Activated CD8-positive, alpha-beta memory T cell treated with anti-CD3 and anti-CD28 coated beads for 36 hours (primary cell): ENCODE data around the gene SMAD5. TPM values are rescaled to one million over a fixed set of nuclear protein-coding genes. Genes with fewer than 3 reads are reported as not detected.

Experiments used
- CTCF ChIA-PET: fragments of 350-600 bp; sonication (Branson Sonifier 250); formaldehyde crosslinking; loops from one replicate; lab custom pipeline; 2021; ENCODE audit warnings: antibody characterized with exemption; lab: Charles Lee
- POLR2A ChIA-PET: fragments of 350-600 bp; sonication (Branson Sonifier 250); formaldehyde crosslinking; loops from one replicate; lab custom pipeline; 2021; ENCODE audit warnings: antibody characterized with exemption; lab: Charles Lee
- total RNA-seq, 2 experiments: library from RNA; stranded (reverse); gene quantifications; one replicate each; pipeline ENCODE4 v1.2.3, GENCODE V29; 2021

SMAD5 gene
- total RNA-seq, 2 experiments from 2014 or later: 19.0 to 19.2 TPM

DNA sequence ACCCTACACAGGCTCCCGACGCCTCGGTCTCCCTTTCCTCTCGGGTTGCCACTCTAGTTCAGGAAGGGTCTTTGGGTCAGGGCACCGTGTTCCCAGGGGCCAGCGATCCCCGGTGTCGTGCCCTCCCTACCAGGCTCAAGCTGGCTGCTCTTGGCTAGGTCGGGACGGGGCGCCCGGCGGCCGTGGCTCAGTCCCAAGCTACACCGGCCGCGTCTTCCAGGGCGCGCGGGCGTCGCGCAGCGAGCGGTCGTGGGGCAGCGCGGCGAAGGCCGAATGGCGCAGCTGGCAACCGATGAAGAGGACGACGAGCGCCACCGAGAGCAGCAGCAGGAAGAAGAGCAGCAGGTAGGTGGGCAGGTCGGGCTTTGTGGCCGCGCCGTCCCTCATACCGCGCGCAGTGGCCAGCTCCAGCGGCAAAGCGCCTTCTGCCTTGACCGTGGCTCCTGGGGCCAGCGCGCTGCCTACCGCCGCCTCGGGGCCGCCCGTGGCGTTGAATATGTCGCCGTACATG, 59.4 kb downstream of the SMAD5 start:
- POLR2A ChIA-PET: no interaction called here
- CTCF ChIA-PET: no interaction called here

DNA sequence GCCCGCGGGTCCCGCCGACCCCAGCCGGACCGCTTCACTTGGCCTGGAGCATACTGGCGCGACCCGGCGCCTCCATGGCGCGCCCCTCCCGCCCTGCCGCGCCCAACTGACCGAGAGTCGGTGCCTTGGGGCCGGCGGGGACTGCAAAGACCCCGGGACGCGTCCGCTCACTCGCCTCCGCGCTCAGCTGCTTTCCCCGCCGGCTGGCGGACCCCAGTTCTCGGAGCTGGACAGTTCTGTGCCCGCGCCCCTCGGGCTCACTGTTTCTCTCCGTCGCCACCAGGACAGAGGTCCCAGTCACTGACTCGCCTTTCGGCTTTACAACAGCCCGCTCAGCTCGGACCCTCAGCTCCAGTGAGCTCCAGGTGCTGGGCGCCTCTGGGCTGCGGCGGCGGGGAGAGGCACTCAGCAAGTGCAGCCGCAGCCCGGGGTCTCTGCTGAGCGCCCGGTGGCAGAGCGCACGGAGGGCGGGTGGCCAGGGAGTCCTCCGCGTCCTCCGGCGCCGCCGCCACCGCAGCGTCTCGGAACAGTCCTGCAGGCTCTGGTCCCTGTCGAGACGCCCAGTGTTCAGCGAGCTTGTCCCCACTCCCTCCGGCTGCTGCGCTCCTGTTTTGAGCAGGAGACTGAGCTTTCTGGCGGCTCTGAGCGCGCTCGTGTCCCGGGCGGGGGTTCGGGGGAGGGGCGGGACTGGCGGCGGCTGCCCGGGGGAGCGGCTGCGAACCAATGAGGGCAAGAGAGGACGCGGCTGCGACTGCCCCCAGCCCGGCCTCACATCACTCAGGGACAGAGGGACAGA, 60.1 kb downstream of the SMAD5 start, which contains the start of gene SMIM32:
SMIM32 (minus strand) TSS at position 637 of the 796 bp plus-strand sequence. CDS start 638 bp downstream, outside the sequence.
- ChIA-PET CTCF (no interaction called here), POLR2A (no interaction called here)

DNA sequence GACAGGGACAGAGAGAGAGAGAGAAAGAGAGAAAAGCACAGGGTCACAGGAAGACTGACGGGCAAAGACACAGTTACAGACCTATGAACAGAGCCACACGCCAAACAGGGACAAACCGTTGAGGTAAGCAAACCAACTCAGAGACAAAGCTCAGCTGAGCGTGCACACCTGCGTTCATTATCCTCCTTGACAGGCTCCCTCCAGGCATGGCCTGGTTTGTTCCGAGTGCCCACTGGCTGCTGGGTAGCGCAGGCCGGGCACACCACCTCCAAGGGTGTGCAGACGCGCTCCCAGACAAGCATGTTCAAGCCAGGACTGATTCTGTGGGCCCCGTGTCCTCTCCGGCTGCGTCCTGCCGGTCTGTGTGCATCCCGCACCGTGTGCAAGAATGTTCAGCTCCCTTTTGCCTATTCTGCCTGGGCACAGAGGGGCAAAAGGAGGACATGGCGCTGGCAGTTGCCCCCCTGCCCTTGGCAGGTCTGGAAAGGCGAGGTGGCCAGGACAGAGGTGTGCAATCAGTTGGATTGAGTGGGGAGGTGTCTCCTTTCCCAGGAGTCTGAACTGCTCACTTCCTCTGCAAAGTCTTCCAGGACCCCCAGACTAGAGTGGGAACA, 60.8 kb downstream of the SMAD5 start:
- ChIA-PET POLR2A (no interaction called here), CTCF (no interaction called here)

DNA sequence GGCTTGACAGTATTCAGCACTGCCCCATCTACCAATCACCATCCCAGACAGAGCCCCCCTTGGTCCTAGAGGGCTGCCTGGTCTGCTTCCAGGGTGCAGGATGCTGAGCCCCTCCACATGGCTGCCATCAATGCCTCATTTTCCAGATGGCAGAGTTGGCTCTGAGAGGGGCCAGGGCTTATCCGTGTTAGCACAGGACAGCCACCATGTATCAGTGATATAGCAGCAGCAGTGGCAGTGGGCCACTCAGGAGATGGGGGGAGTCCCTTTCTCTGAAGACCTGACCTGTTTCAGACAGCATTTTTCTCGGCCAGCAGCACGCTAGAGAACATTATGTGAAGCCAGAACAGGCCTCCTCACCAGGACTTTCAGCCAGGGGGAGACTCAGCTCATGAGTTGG, 61.9 kb downstream of the SMAD5 start:
- ChIA-PET POLR2A (no interaction called here), CTCF (interaction anchor here (0.6 kb wide), 1 partner anchor 10 kb away, joined by 3 read pairs; no protein-coding TSS in a partner anchor)

DNA sequence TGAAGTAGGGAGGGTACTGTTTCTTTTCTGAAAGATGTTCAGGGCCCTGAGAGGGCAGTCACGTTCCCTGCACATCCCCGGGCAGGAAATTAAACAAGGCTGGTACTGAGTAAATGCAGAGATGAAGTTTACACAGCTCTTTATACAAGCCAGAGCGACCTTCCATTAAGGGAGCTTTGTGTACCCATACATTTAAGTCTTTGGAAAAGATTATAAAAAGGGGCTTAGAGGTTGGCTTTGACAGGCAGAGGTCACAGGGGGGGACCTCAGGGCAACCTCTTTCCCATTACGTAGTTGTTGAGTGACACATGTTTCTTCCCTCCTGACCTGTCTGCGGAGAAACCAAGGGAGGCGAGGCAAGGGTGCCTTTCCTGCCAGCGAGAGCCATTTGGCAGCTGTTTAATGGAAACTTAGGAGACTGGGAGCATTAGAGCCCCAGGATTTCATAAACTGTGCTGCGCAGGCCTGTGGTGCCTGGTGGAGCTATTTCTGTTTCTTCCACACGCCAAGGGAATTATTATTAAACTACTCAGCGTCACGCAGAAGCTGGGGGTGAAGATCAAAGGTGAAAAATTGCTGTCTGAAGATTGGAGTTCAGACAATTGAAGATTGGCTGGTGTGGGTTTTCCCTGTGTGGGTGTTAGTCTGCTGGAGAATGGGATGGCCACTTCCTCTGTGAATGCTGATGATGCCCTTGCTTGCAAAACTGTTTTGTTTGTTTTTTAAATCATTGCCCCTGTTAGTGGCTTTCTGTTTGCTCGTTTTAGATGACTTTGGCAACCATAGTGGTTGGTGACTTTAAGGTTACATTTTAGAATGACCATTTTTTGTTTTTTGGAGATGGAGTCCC, 63.6 kb downstream of the SMAD5 start:
- ChIA-PET CTCF (no interaction called here), POLR2A (no interaction called here)

DNA sequence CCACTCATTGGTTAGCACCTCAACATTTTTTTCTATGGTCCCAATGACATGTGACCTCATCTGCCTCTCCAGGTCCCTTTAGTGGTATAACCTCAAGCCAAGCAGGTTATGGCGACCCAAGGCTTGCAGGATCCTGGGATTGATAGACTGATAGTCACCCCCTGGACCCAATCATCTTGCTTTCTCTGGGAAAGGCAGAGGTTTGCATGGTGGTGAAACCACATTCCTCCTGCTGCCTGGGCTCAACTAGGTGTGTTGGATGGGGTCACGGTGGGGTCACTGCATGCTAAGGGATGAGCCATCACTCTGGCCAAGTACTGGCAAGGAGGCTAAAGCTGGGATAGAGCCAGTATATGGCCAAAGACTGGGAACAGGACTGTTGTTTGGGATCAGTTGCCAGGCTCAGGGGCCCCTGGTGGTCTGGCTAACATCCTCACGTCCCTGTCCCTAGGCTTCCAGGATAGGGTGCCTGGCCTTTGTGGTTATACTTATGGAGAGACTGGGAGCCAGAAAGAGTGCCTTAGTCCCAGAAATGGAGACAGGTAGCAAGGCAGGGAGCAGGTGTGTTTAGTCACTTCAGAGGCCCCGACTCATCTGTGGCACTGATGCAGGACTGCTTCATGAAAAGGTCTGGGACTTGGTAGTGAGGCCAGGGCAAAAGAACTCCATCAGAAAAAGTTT, 65.0 kb downstream of the SMAD5 start:
- ChIA-PET POLR2A (no interaction called here), CTCF (no interaction called here)

DNA sequence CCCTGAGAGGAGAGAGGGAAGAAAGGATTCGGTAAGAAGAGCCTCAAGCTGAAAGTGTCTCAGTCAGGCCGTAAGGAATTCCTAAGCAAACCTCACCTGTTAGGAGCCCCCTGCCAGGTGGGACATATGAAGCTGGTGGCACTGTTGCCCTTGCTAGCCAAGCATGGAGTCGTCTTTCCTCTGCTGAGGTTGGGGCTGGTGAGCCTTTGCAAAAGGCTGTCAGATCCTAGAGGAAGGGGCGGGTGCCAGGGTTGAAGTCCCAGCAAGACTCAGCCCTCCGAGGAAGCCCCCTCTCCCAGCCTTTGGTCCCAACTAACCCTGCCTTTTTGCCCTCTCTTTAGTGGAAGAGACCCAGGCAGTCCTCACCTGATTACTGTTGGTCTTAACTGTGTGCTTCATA, 65.8 kb downstream of the SMAD5 start:
- ChIA-PET POLR2A (no interaction called here), CTCF (no interaction called here)

DNA sequence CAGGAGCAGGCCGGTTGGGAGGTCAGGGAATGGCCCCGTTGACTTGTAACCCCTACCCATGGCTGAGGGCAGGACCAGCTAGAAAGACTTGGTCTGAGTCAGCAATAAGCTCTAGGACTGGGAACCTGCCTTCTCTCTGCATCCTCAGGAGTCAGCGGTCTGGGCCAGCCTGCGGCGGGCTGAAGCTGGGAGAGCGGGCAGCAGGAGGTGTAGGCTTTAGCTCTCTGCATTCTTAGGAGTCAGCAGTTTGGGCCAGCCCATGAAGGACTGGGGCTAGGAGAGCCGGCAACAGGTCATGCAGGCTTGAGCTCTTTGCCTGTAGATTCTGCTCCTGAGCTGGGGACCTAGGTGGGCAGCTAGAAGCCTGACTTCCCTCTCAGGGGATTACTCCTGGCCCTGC, 66.8 kb downstream of the SMAD5 start:
- CTCF ChIA-PET: no interaction called here

DNA sequence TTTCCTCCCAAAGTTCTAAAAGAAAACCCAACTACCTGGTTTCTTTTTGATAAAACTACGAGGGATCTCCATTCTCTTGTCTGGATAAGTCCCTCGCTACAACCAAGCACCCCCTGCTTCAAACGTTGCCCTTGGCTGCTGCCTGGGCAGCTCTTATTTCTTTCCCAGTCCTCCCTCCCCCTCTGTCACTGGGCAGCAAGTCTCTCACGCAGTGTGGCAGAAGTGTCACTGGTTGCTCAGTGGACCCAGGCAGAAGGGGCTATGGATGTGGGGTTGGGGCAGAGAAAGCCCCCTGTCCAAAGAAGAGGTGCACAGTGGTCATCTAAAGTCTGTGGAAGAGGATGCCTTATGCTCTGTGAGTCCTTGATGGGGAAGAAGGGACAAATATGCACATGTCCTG, 67.5 kb downstream of the SMAD5 start:
- ChIA-PET CTCF (no interaction called here), POLR2A (no interaction called here)

More for the DNA sequence above, 66.8 kb downstream of the SMAD5 start:
- POLR2A ChIA-PET: no interaction called here

DNA sequence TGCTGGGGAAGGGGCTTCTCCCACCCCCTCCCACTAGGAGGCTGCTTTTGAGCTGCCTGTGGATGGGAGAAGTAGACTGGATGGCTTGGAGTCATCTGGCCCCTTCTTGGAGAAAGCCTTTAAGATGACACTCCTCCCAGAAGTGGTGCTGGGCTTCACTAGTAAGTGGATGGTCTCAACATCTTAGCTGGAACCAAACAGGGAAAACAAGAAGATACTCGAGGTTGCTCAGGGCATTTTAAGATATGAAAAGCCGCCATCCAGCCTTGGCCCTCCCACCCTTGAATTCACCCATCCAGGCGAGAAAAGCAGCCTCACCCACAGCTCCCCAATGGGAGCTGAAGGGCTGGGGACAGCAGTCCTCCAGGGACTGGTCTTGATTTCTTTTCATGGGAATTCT, 68.1 kb downstream of the SMAD5 start:
- ChIA-PET POLR2A (no interaction called here), CTCF (no interaction called here)

DNA sequence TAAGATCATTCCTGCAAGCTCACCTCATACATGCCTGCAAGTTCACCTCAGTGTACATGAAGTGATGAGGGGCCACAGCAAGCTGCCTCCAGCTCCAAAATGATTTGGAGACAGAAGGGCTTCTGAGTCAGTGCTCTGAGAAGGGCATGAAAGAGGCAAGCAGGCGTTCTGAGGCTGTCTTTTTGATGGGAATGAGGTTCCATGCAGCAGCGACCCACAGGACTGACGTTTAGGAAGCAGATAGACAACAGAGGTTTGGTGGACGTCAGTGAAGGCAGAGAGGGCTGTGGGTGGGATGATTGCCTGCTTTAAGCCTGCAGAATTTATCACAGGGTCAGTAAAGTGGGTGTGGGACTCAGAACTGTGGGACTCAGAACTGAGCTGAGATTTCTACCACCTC, 69.2 kb downstream of the SMAD5 start:
- POLR2A ChIA-PET: no interaction called here
- CTCF ChIA-PET: no interaction called here

DNA sequence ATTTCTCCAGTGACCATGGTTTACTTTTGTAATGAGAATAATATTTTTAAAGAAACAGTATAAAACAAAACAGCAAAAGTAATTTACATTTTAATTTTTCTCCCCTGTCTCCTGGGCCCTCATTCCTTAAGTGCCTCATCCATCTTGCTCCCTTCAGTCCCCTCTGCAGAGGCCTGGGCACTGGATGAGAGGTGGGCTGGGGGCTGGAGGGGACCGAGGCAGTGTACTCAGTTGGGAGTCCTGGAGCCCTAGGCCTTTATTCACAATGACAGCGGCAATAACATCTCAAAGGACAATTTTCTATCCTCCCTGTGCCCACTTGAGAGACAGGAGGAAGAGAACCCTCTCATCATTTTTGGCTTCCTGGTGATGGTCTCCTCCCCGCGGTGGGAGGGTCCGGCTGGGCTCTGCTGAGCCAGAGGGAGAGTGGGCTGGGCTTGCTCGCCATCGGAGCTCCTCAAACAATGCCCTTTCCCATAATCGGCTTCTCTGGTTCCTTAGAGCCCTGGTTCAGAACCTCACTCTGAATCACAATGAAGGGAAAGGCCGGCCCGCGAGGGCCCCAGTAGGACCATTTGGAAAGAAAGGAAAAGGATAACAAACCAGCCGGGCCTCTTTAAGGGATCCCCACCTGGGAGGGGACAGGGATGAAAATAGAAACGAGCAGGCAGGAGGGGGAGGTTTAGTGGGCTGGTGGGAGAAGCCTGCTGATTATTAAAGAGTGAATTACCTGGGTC, 70.0 kb downstream of the SMAD5 start:
- ChIA-PET CTCF (no interaction called here), POLR2A (no interaction called here)

DNA sequence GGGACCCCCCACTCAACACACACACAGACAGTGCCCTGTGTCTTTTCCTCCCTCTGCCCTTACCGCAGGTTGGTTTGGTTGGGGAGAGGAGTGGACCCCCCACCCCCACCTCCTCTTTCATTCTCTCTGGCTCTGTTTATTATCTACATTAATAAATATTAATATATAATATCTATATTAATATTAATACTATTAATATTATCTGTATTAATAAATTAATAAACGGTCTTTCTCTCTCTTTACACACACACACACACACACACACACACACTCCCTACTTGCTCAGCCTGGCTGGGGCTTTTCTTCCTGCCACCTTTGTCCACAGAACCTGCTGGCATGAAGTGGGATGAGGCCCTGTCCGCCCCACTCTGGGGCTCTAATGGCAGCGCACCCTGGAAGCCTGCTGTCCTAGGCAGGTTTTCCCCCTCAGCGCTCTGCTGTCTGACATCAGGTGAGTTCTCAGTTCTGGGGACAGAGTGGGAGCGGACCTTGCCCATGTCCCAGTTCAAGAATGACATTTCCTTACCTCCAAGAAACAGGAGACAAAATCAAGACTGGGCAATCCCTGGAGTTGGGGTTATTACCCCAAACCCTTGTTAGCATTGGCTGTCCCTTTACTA, 70.8 kb downstream of the SMAD5 start:
- POLR2A ChIA-PET: no interaction called here
- CTCF ChIA-PET: no interaction called here

DNA sequence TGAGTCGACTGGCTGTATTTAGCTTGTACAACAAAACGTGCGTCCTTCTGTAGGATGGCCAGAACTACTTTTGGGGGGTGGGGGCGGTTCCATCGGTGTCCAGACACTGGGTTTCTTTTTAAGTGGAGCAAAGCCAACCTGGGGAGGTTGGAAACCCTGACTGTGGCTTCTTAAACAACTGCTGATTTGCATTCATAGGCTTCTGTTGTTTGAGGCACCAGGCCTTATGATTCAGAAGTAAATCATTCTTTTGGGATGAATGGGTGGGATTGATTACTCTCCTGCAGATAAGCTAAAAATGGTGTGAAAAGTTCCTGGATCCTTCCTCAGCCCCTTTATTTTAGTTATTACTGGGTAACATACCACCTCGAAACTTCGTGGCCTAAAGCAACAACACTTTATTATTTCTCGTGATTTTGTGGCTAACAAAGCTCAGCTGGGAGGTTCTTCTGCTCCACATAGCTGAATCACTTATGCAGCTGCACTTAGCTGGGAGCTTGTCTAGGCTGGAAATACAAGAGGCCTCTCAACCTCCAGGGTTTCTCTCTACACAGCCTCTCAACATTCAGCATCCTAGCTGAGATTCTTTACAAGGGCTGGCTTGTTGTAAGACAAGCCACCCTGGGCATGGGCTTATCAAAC, 72.5 kb downstream of the SMAD5 start:
- POLR2A ChIA-PET: no interaction called here
- CTCF ChIA-PET: no interaction called here

DNA sequence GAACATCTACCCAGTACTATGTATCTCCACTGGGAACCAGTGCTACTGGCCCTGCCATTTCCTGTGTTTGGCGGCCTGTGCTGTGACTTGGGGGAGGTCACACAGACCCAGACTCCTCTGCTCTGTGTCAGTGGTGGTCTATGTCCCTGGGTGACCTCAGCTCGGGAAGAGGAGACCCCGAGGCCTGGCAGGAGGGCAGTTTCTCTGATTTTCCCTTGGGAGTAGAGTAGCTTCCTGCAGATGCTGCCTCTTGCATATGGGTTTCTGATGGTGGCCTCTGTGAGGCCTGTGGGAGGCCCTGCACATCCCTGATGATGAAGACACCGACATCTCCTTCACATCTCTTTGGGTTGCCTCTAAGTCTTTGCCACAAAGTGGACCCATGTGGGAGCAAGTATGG, 73.3 kb downstream of the SMAD5 start:
- CTCF ChIA-PET: no interaction called here
- POLR2A ChIA-PET: no interaction called here

DNA sequence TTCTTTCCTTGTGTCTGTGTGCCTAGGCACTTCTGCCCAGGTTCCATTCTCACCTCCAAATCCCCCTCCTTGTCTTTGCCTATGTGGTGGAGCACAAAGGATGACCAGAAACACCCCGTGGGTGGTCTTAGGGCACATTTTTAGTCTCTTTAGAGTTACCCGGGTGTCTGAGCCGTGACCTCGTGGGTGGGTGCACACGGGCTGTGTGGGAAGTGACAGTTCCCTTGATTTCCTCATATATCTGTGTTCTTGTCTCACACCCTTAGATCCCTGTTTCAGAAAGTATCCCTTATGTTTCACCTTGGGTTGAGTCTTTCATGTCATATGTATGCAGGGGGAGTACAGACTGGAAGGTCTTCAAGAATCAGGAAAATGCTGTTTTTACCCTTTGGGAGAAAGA, 73.7 kb downstream of the SMAD5 start:
- ChIA-PET CTCF (no interaction called here), POLR2A (no interaction called here)

DNA sequence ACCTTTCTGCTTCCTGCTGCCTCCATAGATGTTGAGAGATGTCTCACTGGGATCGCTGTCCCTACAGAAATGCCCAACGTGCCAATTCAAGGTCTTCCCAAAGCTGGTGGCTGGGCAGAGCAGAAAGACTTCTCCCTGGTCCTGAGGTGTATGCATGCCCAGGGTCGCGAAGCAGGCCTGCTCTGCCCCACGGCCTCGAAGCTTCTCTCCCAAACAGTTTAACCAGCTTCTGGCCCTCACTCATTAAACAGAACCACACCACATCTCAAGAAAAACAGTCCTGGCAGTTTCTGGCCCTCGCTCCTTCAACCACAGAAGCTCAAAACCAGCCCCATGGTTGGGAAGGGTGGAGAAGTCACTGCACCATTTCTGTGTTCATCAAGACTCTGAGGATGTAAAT, 75.0 kb downstream of the SMAD5 start:
- ChIA-PET CTCF (no interaction called here), POLR2A (no interaction called here)

DNA sequence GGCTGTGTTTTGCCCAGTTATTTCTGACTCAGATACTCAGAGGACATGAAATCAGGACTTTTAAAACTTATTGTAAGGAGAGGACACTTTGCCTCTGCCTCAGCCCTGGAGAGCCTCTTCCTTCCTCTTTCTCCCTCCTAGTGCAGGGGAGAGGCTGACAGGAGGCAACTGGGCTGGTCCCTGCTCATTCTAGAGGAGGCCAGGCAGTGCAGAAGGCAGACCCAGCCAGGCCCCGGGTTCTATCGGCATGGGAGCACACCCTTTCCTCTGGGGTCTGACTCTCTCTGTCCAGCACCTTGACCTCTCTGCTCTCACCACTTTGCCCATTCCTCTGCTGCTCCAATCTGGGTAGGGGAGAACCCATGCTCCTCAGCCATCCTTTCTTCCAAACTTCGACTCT, 76.3 kb downstream of the SMAD5 start:
- CTCF ChIA-PET: no interaction called here
- POLR2A ChIA-PET: no interaction called here
